Measurements from ENCODE around the gene NACC2. TPM values are rescaled to one million over a fixed set of nuclear protein-coding genes. Genes with fewer than 3 reads are reported as not detected.

Gene NACC2
- total RNA-seq, 1 experiment from 2014 or later, result 62.0 TPM

DNA sequence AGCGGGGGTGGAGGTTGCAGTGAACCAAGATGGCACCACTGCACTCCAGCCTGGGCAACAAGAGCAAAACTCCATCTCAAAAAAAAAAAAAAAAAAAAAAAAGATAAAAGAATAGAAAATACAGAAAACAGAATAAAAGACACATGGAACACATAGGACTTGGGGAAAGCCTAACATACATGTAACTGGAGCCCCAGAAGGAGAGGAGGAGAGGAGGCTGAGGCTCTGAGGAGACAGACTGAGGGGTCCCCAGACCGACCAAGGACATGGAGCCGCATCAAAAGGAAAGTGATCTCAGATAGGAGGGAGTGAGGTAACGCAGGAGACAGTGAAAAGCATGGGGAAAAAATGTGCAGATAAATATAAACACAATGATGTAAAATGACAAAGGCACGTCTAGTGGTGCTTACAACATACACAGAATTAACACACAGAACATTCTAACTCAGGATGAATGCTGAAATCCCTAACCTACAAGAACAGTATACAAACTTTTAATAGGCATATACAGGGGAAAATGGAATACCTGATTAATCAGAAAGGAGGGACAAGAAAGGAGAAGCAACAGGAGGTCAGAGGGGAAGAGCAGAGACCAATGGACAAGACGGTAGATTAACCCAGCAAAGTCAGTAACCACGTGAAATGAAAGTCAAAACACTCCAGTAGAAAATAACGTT, 68.7 kb downstream of the NACC2 start:
- H3K4me1 ChIP-seq (ENCODE audit: control insufficient read depth, insufficient read depth, low read length), result peaks cover 4% of the 10 kb centered on the region; the same call in 1 of the 2 replicates
- TF ChIP-seq, protein P1, sequence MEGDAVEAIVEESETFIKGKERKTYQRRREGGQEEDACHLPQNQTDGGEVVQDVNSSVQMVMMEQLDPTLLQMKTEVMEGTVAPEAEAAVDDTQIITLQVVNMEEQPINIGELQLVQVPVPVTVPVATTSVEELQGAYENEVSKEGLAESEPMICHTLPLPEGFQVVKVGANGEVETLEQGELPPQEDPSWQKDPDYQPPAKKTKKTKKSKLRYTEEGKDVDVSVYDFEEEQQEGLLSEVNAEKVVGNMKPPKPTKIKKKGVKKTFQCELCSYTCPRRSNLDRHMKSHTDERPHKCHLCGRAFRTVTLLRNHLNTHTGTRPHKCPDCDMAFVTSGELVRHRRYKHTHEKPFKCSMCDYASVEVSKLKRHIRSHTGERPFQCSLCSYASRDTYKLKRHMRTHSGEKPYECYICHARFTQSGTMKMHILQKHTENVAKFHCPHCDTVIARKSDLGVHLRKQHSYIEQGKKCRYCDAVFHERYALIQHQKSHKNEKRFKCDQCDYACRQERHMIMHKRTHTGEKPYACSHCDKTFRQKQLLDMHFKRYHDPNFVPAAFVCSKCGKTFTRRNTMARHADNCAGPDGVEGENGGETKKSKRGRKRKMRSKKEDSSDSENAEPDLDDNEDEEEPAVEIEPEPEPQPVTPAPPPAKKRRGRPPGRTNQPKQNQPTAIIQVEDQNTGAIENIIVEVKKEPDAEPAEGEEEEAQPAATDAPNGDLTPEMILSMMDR (IDR thresholded peaks at IDR 0.05), result no peak
- TF ChIP-seq, protein P2, sequence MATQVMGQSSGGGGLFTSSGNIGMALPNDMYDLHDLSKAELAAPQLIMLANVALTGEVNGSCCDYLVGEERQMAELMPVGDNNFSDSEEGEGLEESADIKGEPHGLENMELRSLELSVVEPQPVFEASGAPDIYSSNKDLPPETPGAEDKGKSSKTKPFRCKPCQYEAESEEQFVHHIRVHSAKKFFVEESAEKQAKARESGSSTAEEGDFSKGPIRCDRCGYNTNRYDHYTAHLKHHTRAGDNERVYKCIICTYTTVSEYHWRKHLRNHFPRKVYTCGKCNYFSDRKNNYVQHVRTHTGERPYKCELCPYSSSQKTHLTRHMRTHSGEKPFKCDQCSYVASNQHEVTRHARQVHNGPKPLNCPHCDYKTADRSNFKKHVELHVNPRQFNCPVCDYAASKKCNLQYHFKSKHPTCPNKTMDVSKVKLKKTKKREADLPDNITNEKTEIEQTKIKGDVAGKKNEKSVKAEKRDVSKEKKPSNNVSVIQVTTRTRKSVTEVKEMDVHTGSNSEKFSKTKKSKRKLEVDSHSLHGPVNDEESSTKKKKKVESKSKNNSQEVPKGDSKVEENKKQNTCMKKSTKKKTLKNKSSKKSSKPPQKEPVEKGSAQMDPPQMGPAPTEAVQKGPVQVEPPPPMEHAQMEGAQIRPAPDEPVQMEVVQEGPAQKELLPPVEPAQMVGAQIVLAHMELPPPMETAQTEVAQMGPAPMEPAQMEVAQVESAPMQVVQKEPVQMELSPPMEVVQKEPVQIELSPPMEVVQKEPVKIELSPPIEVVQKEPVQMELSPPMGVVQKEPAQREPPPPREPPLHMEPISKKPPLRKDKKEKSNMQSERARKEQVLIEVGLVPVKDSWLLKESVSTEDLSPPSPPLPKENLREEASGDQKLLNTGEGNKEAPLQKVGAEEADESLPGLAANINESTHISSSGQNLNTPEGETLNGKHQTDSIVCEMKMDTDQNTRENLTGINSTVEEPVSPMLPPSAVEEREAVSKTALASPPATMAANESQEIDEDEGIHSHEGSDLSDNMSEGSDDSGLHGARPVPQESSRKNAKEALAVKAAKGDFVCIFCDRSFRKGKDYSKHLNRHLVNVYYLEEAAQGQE (IDR thresholded peaks at IDR 0.05; ENCODE audit: insufficient read depth in 1 of 2, low read depth in 2 of 2, low read length in 1 of 2), result no peak
- TF ChIP-seq TCF7L2 (IDR thresholded peaks at IDR 0.05; ENCODE audit: low read depth, low read length) (no peak), POLR2AphosphoS5 (IDR thresholded peaks at IDR 0.05; ENCODE audit: low read depth, low read length) (no peak), SIN3A (IDR thresholded peaks at IDR 0.05; ENCODE audit: borderline replicate concordance, insufficient read depth, low read depth, low read length) (no peak)
- no peak overlapping the region for H3K4me3 ChIP-seq (ENCODE audit: low read depth in 2 of 2, low read length in 2 of 2)
- CTCF ChIA-PET, result no interaction called here
- H3K36me3 ChIP-seq (ENCODE audit: control insufficient read depth, insufficient read depth, low read length), result no peaks in the 10 kb centered on the region; the same call in 1 of the 2 replicates
- BruUV-seq (replicated peaks), result no TSS peak
- in situ Hi-C loops (cut with HindIII; ENCODE audit: low pct_unique_long_range_greater_than_20kb, low sequenced_read_pairs) (no loop called here), intact Hi-C loops (cut with micrococcal nuclease; ENCODE audit: unreplicated experiment) (no loop called here)
- H3K27ac ChIP-seq (ENCODE audit: low read length), result no peak overlapping the region
- no peaks in the 10 kb centered on the region for H3K27me3 ChIP-seq (ENCODE audit: control insufficient read depth, insufficient read depth, low read length)
- H3K9me3 ChIP-seq (ENCODE audit: control insufficient read depth, insufficient read depth, low read depth, low read length), result no peaks in the 10 kb centered on the region
- DNase-seq (ENCODE audit: low read depth, low spot score), result no peak
- POLR2A ChIA-PET, result interaction anchor here (0.6 kb wide), 1 partner anchor 22 kb away, joined by 3 read pairs; no protein-coding TSS in a partner anchor
- ATAC-seq, result no peak

DNA sequence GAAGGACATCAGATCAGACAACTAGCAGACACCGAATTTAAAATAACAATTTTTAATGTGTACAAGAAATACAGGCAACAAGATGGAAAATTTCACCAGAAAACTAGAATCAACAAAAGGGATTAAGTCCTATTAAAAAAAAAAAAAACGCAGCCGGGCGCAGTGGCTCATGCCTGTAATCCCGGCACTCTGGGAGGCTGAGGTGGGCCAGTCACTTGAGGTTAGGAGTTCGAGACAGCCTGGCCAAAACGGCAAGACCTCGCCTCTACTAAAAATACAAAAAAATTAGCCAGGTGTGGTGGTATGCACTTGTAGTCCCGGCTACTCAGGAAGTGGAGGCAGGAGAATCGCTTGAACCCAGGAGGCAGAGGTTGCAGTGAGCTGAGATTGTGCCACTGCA, 69.6 kb downstream of the NACC2 start:
- no peak for ATAC-seq
- no TSS peak for BruUV-seq (replicated peaks)
- H3K4me1 ChIP-seq (ENCODE audit: control insufficient read depth, insufficient read depth, low read length), result peaks cover 4% of the 10 kb centered on the region; the same call in 1 of the 2 replicates
- in situ Hi-C loops (cut with HindIII; ENCODE audit: low pct_unique_long_range_greater_than_20kb, low sequenced_read_pairs), result no loop called here
- ChIA-PET CTCF (no interaction called here), POLR2A (no interaction called here)
- no peak for DNase-seq (ENCODE audit: low read depth, low spot score)
- H3K4me3 ChIP-seq (ENCODE audit: low read depth in 2 of 2, low read length in 2 of 2), result no peak overlapping the region
- intact Hi-C loops (cut with micrococcal nuclease; ENCODE audit: unreplicated experiment), result no loop called here
- TF ChIP-seq, protein P2 (IDR thresholded peaks at IDR 0.05; ENCODE audit: insufficient read depth in 1 of 2, low read depth in 2 of 2, low read length in 1 of 2), result no peak
- TF ChIP-seq SIN3A (IDR thresholded peaks at IDR 0.05; ENCODE audit: borderline replicate concordance, insufficient read depth, low read depth, low read length) (no peak), POLR2AphosphoS5 (IDR thresholded peaks at IDR 0.05; ENCODE audit: low read depth, low read length) (no peak), TCF7L2 (IDR thresholded peaks at IDR 0.05; ENCODE audit: low read depth, low read length) (no peak)
- TF ChIP-seq, protein P1 (IDR thresholded peaks at IDR 0.05), result no peak
- H3K36me3 ChIP-seq (ENCODE audit: control insufficient read depth, insufficient read depth, low read length), result no peaks in the 10 kb centered on the region
- H3K27me3 ChIP-seq (ENCODE audit: control insufficient read depth, insufficient read depth, low read length), result no peaks in the 10 kb centered on the region
- no peaks in the 10 kb centered on the region for H3K9me3 ChIP-seq (ENCODE audit: control insufficient read depth, insufficient read depth, low read depth, low read length)
- no peak overlapping the region for H3K27ac ChIP-seq (ENCODE audit: low read length)
